HepG2 (cell line): Measurements from ENCODE around the gene ENG. TPM values are rescaled to one million over a fixed set of nuclear protein-coding genes. Genes with fewer than 3 reads are reported as not detected.

Experiments
- ELF3 ChIP-seq: IDR thresholded peaks from 2 replicates; pipeline ENCODE4 v1.6.1; 2016; ENCODE audit warnings: missing genetic modification reagents, missing compliant biosample characterization
- FOXO1 ChIP-seq: sonication (generic); formaldehyde crosslinking; IDR thresholded peaks from 2 replicates; pipeline ENCODE4 v1.4.0; 2020; ENCODE audit warnings: missing genetic modification reagents
- GLI4 ChIP-seq: sonication (generic); formaldehyde crosslinking; IDR thresholded peaks from 2 replicates; pipeline ENCODE4 v1.5.1; 2020; ENCODE audit warnings: missing genetic modification reagents, mild to moderate bottlenecking, moderate library complexity, borderline replicate concordance
- HOXD1 ChIP-seq: sonication (generic); formaldehyde crosslinking; IDR thresholded peaks from 2 replicates; pipeline ENCODE4 v1.5.0; 2020; ENCODE audit warnings: missing genetic modification reagents
- ZIK1 ChIP-seq: sonication (generic); formaldehyde crosslinking; IDR thresholded peaks from 2 replicates; pipeline ENCODE4 v1.5.0; 2020; ENCODE audit warnings: mild to moderate bottlenecking, low read depth, missing genetic modification reagents, borderline replicate concordance
- ZNF124 ChIP-seq: sonication (generic); formaldehyde crosslinking; IDR thresholded peaks from 2 replicates; pipeline ENCODE4 v1.4.0; 2020; ENCODE audit warnings: missing genetic modification reagents
- ZNF383 ChIP-seq: sonication (generic); formaldehyde crosslinking; IDR thresholded peaks from 2 replicates; pipeline ENCODE4 v1.4.0; 2020; ENCODE audit warnings: missing genetic modification reagents, mild to moderate bottlenecking, borderline replicate concordance
- ZNF569 ChIP-seq: sonication (generic); formaldehyde crosslinking; IDR thresholded peaks from 2 replicates; pipeline ENCODE4 v1.5.0; 2020; ENCODE audit warnings: mild to moderate bottlenecking, missing genetic modification reagents, moderate library complexity, borderline replicate concordance
- ZNF614 ChIP-seq: IDR thresholded peaks from 2 replicates; pipeline ENCODE4 v1.6.1; 2018; ENCODE audit warnings: missing biosample characterization, missing genetic modification reagents, inconsistent platforms, borderline replicate concordance
- ZNF616 ChIP-seq: sonication (generic); formaldehyde crosslinking; IDR thresholded peaks from 2 replicates; pipeline ENCODE4 v1.5.0; 2020; ENCODE audit warnings: low read depth, mild to moderate bottlenecking, missing genetic modification reagents
- ZNF619 ChIP-seq: sonication (generic); formaldehyde crosslinking; IDR thresholded peaks from 2 replicates; pipeline ENCODE4 v1.4.0; 2020; ENCODE audit warnings: mild to moderate bottlenecking, missing genetic modification reagents
- ZNF644 ChIP-seq: IDR thresholded peaks from 2 replicates; pipeline ENCODE4 v1.6.1; 2016; ENCODE audit warnings: low read depth
- ZNF724P ChIP-seq: sonication (generic); formaldehyde crosslinking; IDR thresholded peaks from 2 replicates; pipeline ENCODE4 v1.8.0; 2022; ENCODE audit warnings: missing genetic modification reagents, borderline replicate concordance
- polyA plus RNA-seq, 8 experiments: library from polyadenylated mRNA; depleted of rRNA in 3 of 8; stranded (reverse) in 7 of 8; unstranded in 1 of 8; fragments of >200 nt; fragmentation: Illumina TruSeq in 4 of 8; extraction: Trizol in 4 of 8; gene quantifications; 2 replicates each; pipeline versions ENCODE4 v1.2.1 to v1.2.3, GENCODE V29; 2011 to 2016; ENCODE audit warnings: low read depth in 4 of 8, missing spikeins in 1 of 8, mixed read lengths in 1 of 8; ENCODE audit not compliant: insufficient read depth in 1 of 8
- total RNA-seq, 5 experiments: library from RNA; depleted of rRNA; stranded (reverse); fragments of >200 nt; fragmentation: Illumina TruSeq; extraction: Trizol; gene quantifications; 2 replicates each; pipeline ENCODE4 v1.2.3, GENCODE V29; 2016; ENCODE audit warnings: low read depth in 1 of 5
- TF ChIP-seq, protein P1 (sequence below): sonication (generic); formaldehyde crosslinking; IDR thresholded peaks from 2 replicates; pipeline ENCODE4 v1.4.0; 2020; ENCODE audit warnings: mild to moderate bottlenecking, missing genetic modification reagents
- TF ChIP-seq, protein P2 (sequence below): sonication (generic); IDR thresholded peaks from 2 replicates; pipeline ENCODE4 v1.6.1; 2016; ENCODE audit warnings: low read depth, borderline replicate concordance
- TF ChIP-seq, protein P3 (sequence below): sonication (generic); formaldehyde crosslinking; IDR thresholded peaks from 2 replicates; pipeline ENCODE4 v1.4.0; 2020; ENCODE audit warnings: missing genetic modification reagents
- TF ChIP-seq, protein P4 (sequence below): sonication (generic); formaldehyde crosslinking; IDR thresholded peaks from 2 replicates; pipeline ENCODE4 v1.8.1; 2023; ENCODE audit warnings: mild to moderate bottlenecking, missing genetic modification reagents
- TF ChIP-seq, protein P5 (sequence below): sonication (generic); formaldehyde crosslinking; IDR thresholded peaks from 2 replicates; pipeline ENCODE4 v1.5.0; 2020; ENCODE audit warnings: mild to moderate bottlenecking, missing genetic modification reagents, borderline replicate concordance
- TF ChIP-seq, protein P6 (sequence below): sonication (generic); formaldehyde crosslinking; IDR thresholded peaks from 2 replicates; pipeline ENCODE4 v1.4.0; 2020; ENCODE audit warnings: mild to moderate bottlenecking, missing genetic modification reagents

ENG gene
- total and polyA plus RNA-seq, 2 of the 13 experiments (the other 11 are each of a cell fraction or from before 2014, with no cell fraction given), result 0.02 to 1.1 TPM

DNA sequence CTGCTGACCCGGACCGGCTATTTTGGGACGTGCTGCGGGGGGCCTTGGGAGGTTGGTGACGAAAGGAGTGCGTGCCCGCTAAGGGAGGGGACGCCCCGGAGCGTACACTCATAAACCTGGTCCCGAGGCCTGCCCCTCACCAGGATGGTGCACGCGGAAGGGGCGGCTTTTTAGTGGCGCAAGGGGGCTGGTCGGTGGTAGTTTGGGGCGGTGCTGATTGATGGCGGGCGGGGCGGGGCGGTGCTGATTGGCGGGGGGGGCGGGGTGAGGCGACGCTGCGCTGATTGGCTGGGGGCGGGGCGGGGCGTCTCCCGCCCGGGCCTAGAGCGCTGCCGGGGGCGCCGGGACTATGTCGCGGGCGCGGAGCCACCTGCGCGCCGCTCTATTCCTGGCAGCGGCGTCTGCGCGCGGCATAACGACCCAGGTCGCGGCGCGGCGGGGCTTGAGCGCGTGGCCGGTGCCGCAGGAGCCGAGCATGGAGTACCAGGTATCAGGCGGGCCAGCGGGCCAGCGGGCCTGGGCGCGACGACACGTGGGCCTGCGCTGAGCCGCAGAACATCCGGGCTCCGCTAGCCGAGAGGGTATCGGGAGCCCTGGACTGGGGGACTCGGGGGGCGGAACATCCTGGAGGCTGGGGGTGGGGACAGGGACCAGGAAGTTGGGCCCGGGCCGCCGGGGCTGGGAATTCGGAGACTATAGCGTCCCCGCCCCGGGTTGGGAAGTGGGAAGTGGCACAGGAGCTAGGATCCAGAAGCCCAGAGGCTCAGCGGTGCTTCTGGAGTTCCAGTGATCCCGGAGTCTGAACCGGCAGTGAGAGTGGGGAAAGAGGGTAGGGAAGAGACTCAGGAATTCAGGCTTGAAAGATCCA lies 51.6 kb downstream of the ENG start, which contains the start of gene FPGS (continued):
- TF ChIP-seq GLI4 (CRISPR knock-in tag) (no peak), ZNF614 (CRISPR knock-in tag) (no peak), ZNF724P (CRISPR knock-in tag) (no peak; the same call in 1 of the 2 replicates), ELF3 (peak; percentile 64), ZNF644 (CRISPR knock-in tag) (no peak), ZNF619 (0 out of 2 replicates have a peak, but pooled peaks have one; percentile 44), FOXO1 (CRISPR knock-in tag) (no peak), ZNF569 (CRISPR knock-in tag) (no peak), ZNF383 (no peak), ZNF616 (CRISPR knock-in tag) (0 out of 2 replicates have a peak, but pooled peaks have one; percentile 29), HOXD1 (CRISPR knock-in tag) (no peak), ZIK1 (CRISPR knock-in tag) (peak; percentile 81), ZNF124 (no peak)
- TF ChIP-seq, protein P1, sequence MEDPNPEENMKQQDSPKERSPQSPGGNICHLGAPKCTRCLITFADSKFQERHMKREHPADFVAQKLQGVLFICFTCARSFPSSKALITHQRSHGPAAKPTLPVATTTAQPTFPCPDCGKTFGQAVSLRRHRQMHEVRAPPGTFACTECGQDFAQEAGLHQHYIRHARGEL (CRISPR knock-in tag), result 0 out of 2 replicates have a peak, but pooled peaks have one; percentile 38
- TF ChIP-seq, protein P2, sequence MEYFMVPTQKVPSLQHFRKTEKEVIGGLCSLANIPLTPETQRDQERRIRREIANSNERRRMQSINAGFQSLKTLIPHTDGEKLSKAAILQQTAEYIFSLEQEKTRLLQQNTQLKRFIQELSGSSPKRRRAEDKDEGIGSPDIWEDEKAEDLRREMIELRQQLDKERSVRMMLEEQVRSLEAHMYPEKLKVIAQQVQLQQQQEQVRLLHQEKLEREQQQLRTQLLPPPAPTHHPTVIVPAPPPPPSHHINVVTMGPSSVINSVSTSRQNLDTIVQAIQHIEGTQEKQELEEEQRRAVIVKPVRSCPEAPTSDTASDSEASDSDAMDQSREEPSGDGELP, result no peak
- TF ChIP-seq, protein P3, sequence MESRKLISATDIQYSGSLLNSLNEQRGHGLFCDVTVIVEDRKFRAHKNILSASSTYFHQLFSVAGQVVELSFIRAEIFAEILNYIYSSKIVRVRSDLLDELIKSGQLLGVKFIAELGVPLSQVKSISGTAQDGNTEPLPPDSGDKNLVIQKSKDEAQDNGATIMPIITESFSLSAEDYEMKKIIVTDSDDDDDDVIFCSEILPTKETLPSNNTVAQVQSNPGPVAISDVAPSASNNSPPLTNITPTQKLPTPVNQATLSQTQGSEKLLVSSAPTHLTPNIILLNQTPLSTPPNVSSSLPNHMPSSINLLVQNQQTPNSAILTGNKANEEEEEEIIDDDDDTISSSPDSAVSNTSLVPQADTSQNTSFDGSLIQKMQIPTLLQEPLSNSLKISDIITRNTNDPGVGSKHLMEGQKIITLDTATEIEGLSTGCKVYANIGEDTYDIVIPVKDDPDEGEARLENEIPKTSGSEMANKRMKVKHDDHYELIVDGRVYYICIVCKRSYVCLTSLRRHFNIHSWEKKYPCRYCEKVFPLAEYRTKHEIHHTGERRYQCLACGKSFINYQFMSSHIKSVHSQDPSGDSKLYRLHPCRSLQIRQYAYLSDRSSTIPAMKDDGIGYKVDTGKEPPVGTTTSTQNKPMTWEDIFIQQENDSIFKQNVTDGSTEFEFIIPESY (CRISPR knock-in tag), result no peak
- TF ChIP-seq, protein P4, sequence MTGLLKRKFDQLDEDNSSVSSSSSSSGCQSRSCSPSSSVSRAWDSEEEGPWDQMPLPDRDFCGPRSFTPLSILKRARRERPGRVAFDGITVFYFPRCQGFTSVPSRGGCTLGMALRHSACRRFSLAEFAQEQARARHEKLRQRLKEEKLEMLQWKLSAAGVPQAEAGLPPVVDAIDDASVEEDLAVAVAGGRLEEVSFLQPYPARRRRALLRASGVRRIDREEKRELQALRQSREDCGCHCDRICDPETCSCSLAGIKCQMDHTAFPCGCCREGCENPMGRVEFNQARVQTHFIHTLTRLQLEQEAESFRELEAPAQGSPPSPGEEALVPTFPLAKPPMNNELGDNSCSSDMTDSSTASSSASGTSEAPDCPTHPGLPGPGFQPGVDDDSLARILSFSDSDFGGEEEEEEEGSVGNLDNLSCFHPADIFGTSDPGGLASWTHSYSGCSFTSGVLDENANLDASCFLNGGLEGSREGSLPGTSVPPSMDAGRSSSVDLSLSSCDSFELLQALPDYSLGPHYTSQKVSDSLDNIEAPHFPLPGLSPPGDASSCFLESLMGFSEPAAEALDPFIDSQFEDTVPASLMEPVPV (CRISPR knock-in tag), result peak; percentile 57; the same call in 1 of the 2 replicates
- TF ChIP-seq, protein P5, sequence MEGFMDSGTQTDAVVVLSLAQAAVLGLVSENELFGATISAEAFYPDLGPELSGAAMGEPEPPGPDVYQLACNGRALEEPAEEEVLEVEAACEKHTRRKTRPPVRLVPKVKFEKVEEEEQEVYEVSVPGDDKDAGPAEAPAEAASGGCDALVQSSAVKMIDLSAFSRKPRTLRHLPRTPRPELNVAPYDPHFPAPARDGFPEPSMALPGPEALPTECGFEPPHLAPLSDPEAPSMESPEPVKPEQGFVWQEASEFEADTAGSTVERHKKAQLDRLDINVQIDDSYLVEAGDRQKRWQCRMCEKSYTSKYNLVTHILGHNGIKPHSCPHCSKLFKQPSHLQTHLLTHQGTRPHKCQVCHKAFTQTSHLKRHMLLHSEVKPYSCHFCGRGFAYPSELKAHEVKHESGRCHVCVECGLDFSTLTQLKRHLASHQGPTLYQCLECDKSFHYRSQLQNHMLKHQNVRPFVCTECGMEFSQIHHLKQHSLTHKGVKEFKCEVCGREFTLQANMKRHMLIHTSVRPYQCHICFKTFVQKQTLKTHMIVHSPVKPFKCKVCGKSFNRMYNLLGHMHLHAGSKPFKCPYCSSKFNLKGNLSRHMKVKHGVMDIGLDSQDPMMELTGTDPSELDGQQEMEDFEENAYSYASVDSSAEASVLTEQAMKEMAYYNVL (CRISPR knock-in tag), result peak; percentile 88; the same call in 1 of the 2 replicates
- TF ChIP-seq, protein P6, sequence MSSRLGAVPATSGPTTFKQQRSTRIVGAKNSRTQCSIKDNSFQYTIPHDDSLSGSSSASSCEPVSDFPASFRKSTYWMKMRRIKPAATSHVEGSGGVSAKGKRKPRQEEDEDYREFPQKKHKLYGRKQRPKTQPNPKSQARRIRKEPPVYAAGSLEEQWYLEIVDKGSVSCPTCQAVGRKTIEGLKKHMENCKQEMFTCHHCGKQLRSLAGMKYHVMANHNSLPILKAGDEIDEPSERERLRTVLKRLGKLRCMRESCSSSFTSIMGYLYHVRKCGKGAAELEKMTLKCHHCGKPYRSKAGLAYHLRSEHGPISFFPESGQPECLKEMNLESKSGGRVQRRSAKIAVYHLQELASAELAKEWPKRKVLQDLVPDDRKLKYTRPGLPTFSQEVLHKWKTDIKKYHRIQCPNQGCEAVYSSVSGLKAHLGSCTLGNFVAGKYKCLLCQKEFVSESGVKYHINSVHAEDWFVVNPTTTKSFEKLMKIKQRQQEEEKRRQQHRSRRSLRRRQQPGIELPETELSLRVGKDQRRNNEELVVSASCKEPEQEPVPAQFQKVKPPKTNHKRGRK, result no peak
